Gastroesophageal sphincter (tissue), 3 donors: ENCODE measurements around the gene CRYGN.

Source experiments
- POLR2A ChIP-seq, 2 donors: fragments of 450-650 bp; IDR thresholded peaks; one replicate each; pipeline ENCODE4 v1.6.1; 2017; ENCODE audit warnings: antibody characterized with exemption in 2 of 2, mild to moderate bottlenecking in 2 of 2, moderate library complexity in 1 of 2
- POLR2AphosphoS5 ChIP-seq: sonication (generic); formaldehyde crosslinking; IDR thresholded peaks from one replicate; pipeline ENCODE4 v1.6.1; 2017; ENCODE audit warnings: antibody characterized with exemption
- TF ChIP-seq, protein P1 (sequence below), 4 experiments: fragments of 200-600 bp in 2 of 4; fragments of 450-650 bp in 2 of 4; sonication (generic) in 1 of 4; IDR thresholded peaks; one replicate each; pipeline ENCODE4 v1.5.1; 2017 to 2019; ENCODE audit warnings: antibody characterized with exemption in 4 of 4, mild to moderate bottlenecking in 2 of 4, moderate library complexity in 2 of 4

DNA sequence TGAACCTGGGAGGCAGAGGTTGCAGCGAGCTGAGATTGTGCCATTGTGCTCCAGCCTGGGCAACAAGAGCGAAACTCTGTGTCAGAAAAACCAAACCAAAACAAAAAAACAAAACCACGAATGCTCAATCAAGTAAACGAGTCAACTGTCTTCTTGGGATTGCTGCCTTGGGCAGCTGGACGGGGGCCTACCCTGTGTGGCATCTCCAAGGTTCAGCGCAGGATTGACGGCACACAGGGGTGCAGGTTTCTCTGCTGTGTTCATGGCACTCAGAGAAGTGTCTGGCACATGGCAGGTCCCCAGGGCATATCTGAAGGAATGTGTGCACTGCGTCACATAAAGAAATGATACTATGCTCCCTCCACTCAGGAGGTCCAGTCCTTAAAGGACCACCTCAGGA, 25.2 kb upstream of the CRYGN start:
- TF ChIP-seq, protein P1, sequence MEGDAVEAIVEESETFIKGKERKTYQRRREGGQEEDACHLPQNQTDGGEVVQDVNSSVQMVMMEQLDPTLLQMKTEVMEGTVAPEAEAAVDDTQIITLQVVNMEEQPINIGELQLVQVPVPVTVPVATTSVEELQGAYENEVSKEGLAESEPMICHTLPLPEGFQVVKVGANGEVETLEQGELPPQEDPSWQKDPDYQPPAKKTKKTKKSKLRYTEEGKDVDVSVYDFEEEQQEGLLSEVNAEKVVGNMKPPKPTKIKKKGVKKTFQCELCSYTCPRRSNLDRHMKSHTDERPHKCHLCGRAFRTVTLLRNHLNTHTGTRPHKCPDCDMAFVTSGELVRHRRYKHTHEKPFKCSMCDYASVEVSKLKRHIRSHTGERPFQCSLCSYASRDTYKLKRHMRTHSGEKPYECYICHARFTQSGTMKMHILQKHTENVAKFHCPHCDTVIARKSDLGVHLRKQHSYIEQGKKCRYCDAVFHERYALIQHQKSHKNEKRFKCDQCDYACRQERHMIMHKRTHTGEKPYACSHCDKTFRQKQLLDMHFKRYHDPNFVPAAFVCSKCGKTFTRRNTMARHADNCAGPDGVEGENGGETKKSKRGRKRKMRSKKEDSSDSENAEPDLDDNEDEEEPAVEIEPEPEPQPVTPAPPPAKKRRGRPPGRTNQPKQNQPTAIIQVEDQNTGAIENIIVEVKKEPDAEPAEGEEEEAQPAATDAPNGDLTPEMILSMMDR (IDR thresholded peaks at IDR 0.05) = no peak
- TF ChIP-seq POLR2A (IDR thresholded peaks at IDR 0.05) = no peak
- TF ChIP-seq POLR2AphosphoS5 = no peak
